ELF-1 (cell line): Measurements from ENCODE around the gene HCST.

Source experiments
- DNase-seq: peaks from one replicate; pipeline ENCODE4 v3.0.0-alpha.2; 2016; ENCODE audit warnings: low read depth, low spot score

The HCST gene

GRCh38 chr19:35937345-35938281 is 35.3 kb downstream of the HCST start:
- no peak for DNase-seq

DNA sequence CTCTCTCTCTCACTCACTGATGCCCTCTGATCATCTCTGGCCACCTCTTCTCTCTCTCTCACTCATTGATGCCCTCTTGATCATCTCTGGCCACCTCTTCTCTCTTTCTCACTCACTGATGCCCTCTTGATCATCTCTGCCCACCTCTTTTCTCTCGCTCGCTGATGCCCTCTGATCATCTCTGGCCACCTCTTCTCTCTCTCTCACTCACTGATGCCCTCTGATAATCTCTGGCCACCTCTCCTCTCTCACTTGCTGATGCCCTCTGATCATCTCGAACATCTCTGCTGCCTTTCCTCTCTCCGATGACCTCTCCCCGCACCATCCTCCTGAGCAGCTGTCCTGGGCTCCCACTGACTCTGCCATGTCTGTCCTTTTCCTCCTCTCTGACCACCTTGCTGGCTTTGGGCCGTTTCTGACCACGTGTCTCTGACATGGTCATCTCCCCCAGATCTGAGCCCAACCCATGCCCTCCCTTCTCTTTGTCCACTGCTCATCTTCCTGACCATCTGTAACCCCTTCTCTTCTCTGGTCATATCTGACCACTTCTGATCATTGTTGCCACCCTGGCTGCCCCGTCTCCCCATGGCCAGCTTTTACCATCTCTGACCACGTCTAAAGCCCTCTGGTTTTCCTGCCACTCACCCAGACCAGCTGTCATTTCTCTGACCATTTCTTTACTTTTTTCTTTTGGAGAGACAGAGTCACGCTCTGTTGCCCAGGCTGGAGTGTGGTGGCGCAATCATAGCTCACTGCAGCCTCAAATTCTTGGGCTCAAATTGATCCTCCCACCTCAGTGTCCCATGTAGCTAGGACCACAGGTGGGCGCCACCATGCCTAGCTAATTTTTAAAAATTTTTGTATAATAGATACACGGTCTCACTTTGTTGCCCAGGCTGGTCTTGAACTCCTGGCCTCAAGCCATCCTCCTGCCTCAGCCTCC is 36.2 kb downstream of the HCST start:
- no peak for DNase-seq

DNA sequence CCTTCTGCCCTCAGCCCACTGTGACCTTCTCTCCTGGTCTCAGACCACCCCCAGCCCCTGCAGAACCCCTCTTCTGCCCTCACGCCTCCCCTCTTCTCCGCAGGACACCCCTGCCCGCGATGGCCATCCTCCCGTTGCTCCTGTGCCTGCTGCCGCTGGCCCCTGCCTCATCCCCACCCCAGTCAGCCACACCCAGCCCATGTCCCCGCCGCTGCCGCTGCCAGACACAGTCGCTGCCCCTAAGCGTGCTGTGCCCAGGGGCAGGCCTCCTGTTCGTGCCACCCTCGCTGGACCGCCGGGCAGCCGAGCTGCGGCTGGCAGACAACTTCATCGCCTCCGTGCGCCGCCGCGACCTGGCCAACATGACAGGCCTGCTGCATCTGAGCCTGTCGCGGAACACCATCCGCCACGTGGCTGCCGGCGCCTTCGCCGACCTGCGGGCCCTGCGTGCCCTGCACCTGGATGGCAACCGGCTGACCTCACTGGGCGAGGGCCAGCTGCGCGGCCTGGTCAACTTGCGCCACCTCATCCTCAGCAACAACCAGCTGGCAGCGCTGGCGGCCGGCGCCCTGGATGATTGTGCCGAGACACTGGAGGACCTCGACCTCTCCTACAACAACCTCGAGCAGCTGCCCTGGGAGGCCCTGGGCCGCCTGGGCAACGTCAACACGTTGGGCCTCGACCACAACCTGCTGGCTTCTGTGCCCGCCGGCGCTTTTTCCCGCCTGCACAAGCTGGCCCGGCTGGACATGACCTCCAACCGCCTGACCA is 37.2 kb downstream of the HCST start:
- no peak for DNase-seq

GRCh38 chr19:35940078-35940775 is 37.9 kb downstream of the HCST start:
- no peak for DNase-seq

DNA sequence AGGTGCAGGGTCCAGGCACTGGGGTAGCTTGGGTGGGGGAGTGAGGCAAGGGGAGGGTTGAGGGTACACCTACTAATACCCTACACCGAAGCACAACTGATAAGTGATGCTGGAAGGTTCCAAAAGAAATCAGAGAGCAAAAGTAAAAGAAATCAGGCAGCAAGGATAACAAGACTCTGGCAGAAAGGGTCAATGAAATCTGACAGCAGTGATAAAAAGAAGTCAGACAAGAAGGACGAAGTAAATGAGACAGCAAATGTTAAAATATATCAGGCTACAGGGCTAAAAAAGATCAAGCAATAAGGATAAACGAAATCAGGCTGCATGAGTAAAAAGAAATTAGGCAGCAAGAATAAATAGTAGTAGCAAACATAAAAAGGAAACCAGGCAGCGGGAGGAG is 38.5 kb downstream of the HCST start:
- DNase-seq, result no peak

DNA sequence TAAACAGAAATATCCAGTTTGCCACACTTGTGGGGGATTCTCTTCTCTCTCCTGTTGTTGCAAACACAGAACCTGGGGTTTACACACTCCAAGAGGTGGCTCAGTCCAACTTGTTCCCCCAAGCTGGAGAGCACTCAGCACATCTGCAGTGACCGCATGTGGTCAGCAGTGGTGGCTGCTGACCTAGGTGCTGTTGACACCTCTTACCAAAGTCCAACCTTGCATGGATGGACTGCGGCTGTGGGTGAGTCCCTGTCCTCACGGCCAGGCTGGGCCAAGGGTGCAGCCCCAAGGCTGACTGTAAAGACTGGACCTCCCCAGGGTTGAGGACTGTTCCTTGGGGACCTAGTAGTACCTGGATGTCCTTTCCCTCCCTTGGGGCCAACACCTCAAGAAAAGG is 39.9 kb downstream of the HCST start:
- DNase-seq, result no peak

GRCh38 chr19:35943321-35944301 is 41.3 kb downstream of the HCST start:
- no peak for DNase-seq

- DNase-seq, result no peak
Observed at GRCh38 chr19:35944556-35944955, 42.2 kb downstream of the HCST start.

DNA sequence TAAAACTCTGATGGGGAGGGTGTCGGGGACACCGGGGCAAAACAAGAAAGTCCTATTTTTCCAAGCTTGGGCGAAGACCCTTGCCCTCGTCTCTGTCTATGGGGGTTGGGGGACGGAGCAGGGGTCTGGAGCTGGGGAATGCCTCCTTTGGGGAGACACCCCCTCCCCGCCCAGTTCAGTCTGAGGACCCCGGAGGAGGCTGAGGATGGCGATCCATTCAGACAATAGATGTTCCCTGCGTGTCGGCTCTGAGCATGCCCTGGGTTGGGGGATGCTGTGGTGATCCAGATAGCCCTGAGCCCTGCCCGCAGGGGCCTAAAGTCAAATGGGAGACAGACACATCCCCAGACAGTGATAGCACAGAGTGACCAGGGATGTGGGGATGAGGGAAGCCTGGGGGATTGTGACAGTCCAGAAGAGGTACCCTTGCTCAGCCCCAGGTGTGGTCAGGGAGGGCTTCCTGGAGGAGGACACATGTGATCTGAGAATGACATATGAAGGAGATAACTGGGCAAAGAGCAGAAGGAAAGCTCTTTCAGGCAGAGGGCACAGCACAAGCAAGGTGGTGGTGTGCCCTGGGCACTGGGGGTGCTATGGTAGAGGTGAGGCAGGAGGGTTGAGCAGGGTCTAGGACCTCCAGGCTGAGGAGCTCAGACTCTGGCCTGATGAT is 42.9 kb downstream of the HCST start:
- no peak for DNase-seq

- DNase-seq, result no peak
Observed at GRCh38 chr19:35946203-35946602, 43.9 kb downstream of the HCST start.

DNA sequence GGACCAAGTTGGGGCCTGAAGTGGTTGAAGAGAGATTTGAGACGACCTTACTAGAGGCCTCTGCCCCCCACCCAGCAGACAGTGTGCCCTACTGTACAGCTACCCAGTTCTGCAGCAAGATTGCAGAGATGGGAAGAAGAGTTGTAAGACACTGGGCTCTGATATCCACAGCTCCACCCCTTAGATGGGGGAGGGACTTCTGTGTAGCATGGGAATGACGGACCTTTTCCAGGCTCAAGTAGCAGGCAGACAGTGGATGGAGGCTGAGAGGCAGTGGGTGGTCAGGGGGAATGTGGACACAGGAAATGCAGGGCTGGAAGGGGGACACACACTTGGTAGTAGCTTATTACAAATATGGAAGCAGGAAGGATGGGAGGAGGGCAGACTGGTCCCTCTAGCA is 46.8 kb downstream of the HCST start:
- no peak for DNase-seq
